Sigmoid colon (tissue), 4 donors: ENCODE results near the gene STEAP4.

ENCODE experiments used
- EP300 ChIP-seq, 4 donors: sonication (generic); formaldehyde crosslinking; IDR thresholded peaks; one replicate each; pipeline ENCODE4 v1.6.1; 2017; ENCODE audit warnings: antibody characterized with exemption in 4 of 4
- POLR2AphosphoS5 ChIP-seq, 4 donors: sonication (generic); formaldehyde crosslinking; IDR thresholded peaks; one replicate each; pipeline ENCODE4 v1.6.1; 2017; ENCODE audit warnings: antibody characterized with exemption in 4 of 4
- TF ChIP-seq, protein P1 (sequence below), 4 experiments: fragments of 450-650 bp in 3 of 4; fragments of 200-600 bp in 1 of 4; IDR thresholded peaks; one replicate each; pipeline ENCODE4 v1.5.1; 2016 to 2019; ENCODE audit warnings: antibody characterized with exemption in 4 of 4, mild to moderate bottlenecking in 3 of 4, moderate library complexity in 2 of 4

DNA sequence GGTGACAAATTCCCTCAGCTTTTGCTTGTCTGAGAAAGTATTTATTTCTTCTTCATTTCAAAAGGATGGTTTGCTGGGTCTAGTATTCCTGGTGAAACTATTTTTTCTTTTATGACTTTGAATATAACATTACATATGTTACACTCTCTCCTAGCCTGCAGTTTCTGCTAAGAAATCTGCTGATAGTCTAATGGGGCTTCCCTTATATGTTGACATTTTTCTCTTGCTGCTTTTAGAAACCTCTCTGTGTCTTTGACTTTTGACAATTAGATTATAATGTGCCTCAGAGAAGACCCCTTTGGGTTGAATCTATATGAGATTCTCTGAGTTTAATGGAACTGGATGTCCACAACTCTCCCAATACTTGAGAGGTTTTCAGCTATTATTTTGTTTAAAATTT is 53.1 kb downstream of the STEAP4 start:
- TF ChIP-seq POLR2AphosphoS5 (IDR thresholded peaks at IDR 0.05): no peak
- TF ChIP-seq, protein P1, sequence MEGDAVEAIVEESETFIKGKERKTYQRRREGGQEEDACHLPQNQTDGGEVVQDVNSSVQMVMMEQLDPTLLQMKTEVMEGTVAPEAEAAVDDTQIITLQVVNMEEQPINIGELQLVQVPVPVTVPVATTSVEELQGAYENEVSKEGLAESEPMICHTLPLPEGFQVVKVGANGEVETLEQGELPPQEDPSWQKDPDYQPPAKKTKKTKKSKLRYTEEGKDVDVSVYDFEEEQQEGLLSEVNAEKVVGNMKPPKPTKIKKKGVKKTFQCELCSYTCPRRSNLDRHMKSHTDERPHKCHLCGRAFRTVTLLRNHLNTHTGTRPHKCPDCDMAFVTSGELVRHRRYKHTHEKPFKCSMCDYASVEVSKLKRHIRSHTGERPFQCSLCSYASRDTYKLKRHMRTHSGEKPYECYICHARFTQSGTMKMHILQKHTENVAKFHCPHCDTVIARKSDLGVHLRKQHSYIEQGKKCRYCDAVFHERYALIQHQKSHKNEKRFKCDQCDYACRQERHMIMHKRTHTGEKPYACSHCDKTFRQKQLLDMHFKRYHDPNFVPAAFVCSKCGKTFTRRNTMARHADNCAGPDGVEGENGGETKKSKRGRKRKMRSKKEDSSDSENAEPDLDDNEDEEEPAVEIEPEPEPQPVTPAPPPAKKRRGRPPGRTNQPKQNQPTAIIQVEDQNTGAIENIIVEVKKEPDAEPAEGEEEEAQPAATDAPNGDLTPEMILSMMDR (IDR thresholded peaks at IDR 0.05): no peak
- TF ChIP-seq EP300 (IDR thresholded peaks at IDR 0.05): no peak
